Stimulated activated CD4-positive, alpha-beta T cell treated with anti-CD3 and anti-CD28 coated beads, Interleukin-1b, Interleukin-23, amount 100 ng/mL, for 24 hours (primary cell): Measurements from ENCODE around the gene MARCHF10.

ENCODE experiments used
- DNase-seq, 4 experiments: peaks; one replicate each; pipeline ENCODE4 v3.0.0-alpha.2; 2020; ENCODE audit warnings: low read depth in 4 of 4, low spot score in 1 of 4

Gene MARCHF10

GRCh38 chr17:62755141-62755851 is 52.8 kb downstream of the MARCHF10 start:
- DNase-seq: no peak

- DNase-seq: no peak
These were observed 53.5 kb downstream of the MARCHF10 start for GRCh38 chr17:62754631-62755030.

- DNase-seq: no peak
These were observed 54.6 kb downstream of the MARCHF10 start for GRCh38 chr17:62753562-62753961.

- no peak for DNase-seq
These were observed 56.9 kb downstream of the MARCHF10 start for GRCh38 chr17:62751060-62751691.

GRCh38 chr17:62750631-62751051 is 57.5 kb downstream of the MARCHF10 start:
- DNase-seq: no peak

GRCh38 chr17:62749926-62750325 is 58.2 kb downstream of the MARCHF10 start:
- DNase-seq: no peak

- no peak for DNase-seq
These were observed 61.2 kb downstream of the MARCHF10 start for GRCh38 chr17:62746941-62747340.

GRCh38 chr17:62745806-62746205 is 62.3 kb downstream of the MARCHF10 start:
- DNase-seq: no peak

- no peak for DNase-seq
These were observed 63.9 kb downstream of the MARCHF10 start for GRCh38 chr17:62744259-62744658.

GRCh38 chr17:62741290-62741689 is 66.8 kb downstream of the MARCHF10 start:
- DNase-seq: no peak

- DNase-seq: no peak
These were observed 68.3 kb downstream of the MARCHF10 start for GRCh38 chr17:62739645-62740388.

GRCh38 chr17:62738281-62738680 is 69.8 kb downstream of the MARCHF10 start:
- no peak for DNase-seq

GRCh38 chr17:62737513-62737912 is 70.6 kb downstream of the MARCHF10 start:
- peak in 2 of 4 experiments; percentile 24 to 29 for DNase-seq

- DNase-seq: no peak
These were observed 73.0 kb downstream of the MARCHF10 start for GRCh38 chr17:62735044-62735651.

GRCh38 chr17:62732125-62732524 is 76.0 kb downstream of the MARCHF10 start:
- DNase-seq: no peak

- DNase-seq: no peak
These were observed 80.0 kb downstream of the MARCHF10 start for GRCh38 chr17:62727916-62728672.

- DNase-seq: no peak
These were observed 82.3 kb downstream of the MARCHF10 start for GRCh38 chr17:62725791-62726249.

- DNase-seq: peak; percentile 56 to 76 (median 64)
These were observed 83.5 kb downstream of the MARCHF10 start for GRCh38 chr17:62724398-62725146.

- no peak for DNase-seq
These were observed 84.3 kb downstream of the MARCHF10 start for GRCh38 chr17:62723842-62724241.

- no peak for DNase-seq
These were observed 85.5 kb downstream of the MARCHF10 start for GRCh38 chr17:62722625-62723024.
